Hepatocyte (in vitro differentiated cells): ENCODE measurements around the gene PSMB7. TPM values are rescaled to one million over a fixed set of nuclear protein-coding genes. Genes with fewer than 3 reads are reported as not detected.

ENCODE experiments used
- DNase-seq: peaks from one replicate; pipeline ENCODE4 v3.0.0-alpha.2; 2016; ENCODE audit warnings: low spot score
- H2AFZ ChIP-seq: fragments of 200-600 bp; sonication (generic); 2 replicates; pipeline ENCODE4 v1.6.0; 2016; ENCODE audit warnings: antibody characterized with exemption, mild to moderate bottlenecking
- H3K27ac ChIP-seq: fragments of 200-600 bp; sonication (generic); 2 replicates; pipeline ENCODE4 v1.5.1; 2016; ENCODE audit warnings: mild to moderate bottlenecking
- H3K27me3 ChIP-seq: fragments of 200-600 bp; sonication (generic); 2 replicates; pipeline ENCODE4 v1.6.1; 2016
- H3K36me3 ChIP-seq: fragments of 200-600 bp; sonication (generic); replicated peaks from 2 replicates; pipeline ENCODE4 v1.5.1; 2016; ENCODE audit warnings: low read depth; ENCODE audit not compliant: insufficient read depth
- H3K4me1 ChIP-seq: fragments of 200-600 bp; sonication (generic); 2 replicates; pipeline ENCODE4 v1.5.1; 2016; ENCODE audit warnings: mild to moderate bottlenecking, moderate library complexity; ENCODE audit not compliant: insufficient read depth
- H3K4me2 ChIP-seq: fragments of 200-600 bp; sonication (generic); 2 replicates; pipeline ENCODE4 v1.6.0; 2016
- H3K4me3 ChIP-seq: fragments of 200-600 bp; sonication (generic); 2 replicates; pipeline ENCODE4 v1.5.1; 2016; ENCODE audit warnings: mild to moderate bottlenecking
- H3K79me2 ChIP-seq: fragments of 200-600 bp; sonication (generic); 2 replicates; pipeline ENCODE4 v1.6.0; 2017; ENCODE audit warnings: mild to moderate bottlenecking
- H3K9me2 ChIP-seq: fragments of 200-600 bp; sonication (generic); replicated peaks from 2 replicates; pipeline ENCODE4 v1.6.0; 2017; ENCODE audit warnings: mild to moderate bottlenecking; ENCODE audit not compliant: insufficient read depth
- H3K9me3 ChIP-seq: fragments of 200-600 bp; sonication (generic); 2 replicates; pipeline ENCODE4 v1.5.1; 2016; ENCODE audit warnings: low read depth, mild to moderate bottlenecking
- H4K20me1 ChIP-seq: fragments of 200-600 bp; sonication (generic); 2 replicates; pipeline ENCODE4 v1.6.0; 2016; ENCODE audit warnings: mild to moderate bottlenecking; ENCODE audit not compliant: insufficient read depth, poor library complexity, severe bottlenecking
- EZH2 ChIP-seq: fragments of 200-600 bp; sonication (generic); IDR thresholded peaks from 2 replicates; pipeline ENCODE4 v1.6.1; 2016; ENCODE audit warnings: antibody characterized with exemption, mild to moderate bottlenecking, borderline replicate concordance
- EZH2phosphoT487 ChIP-seq: fragments of 200-600 bp; sonication (generic); IDR thresholded peaks from one replicate; pipeline ENCODE4 v1.6.1; 2018; ENCODE audit warnings: antibody characterized with exemption, mild to moderate bottlenecking, low read depth, moderate library complexity; ENCODE audit not compliant: unreplicated experiment, severe bottlenecking
- WGBS: methylation state at CpG from one replicate; pipeline ENCODE4 v1.1.6; 2016; ENCODE audit warnings: low lambda C conversion rate; ENCODE audit errors: missing lambda C conversion rate; 5-methylcytosine and 5-hydroxymethylcytosine counted together
- polyA plus RNA-seq: library from polyadenylated mRNA; unstranded; fragments of >200 nt; fragmentation: Nextera tagmentation; extraction: Ambion mirVana; gene quantifications from 2 replicates; pipeline ENCODE4 v1.2.1, GENCODE V29; 2016
- total RNA-seq: library from RNA; depleted of rRNA; stranded (reverse); fragments of >200 nt; gene quantifications from 2 replicates; pipeline ENCODE4 v1.2.3, GENCODE V29; 2014
- TF ChIP-seq, protein P1 (sequence below): fragments of 200-600 bp; sonication (generic); IDR thresholded peaks from 2 replicates; pipeline ENCODE4 v1.5.1; 2016; ENCODE audit warnings: antibody characterized with exemption, mild to moderate bottlenecking; ENCODE audit not compliant: poor library complexity

Gene PSMB7
- total and polyA plus RNA-seq, 2 experiments from 2014 or later, result 189 to 197 TPM

- Histone ChIP-seq H3K27ac (no peak overlapping the region), H3K9me3 (no peaks in the 10 kb centered on the region), H3K4me1 (no peaks in the 10 kb centered on the region), H3K9me2 (no peaks in the 10 kb centered on the region), H3K4me2 (no peak overlapping the region), H2AFZ (no peak overlapping the region), H3K79me2 (peaks cover 28% of the 10 kb centered on the region), H3K4me3 (no peak overlapping the region), H4K20me1 (peaks cover 52% of the 10 kb centered on the region), H3K36me3 (no peaks in the 10 kb centered on the region), H3K27me3 (no peaks in the 10 kb centered on the region)
- 90% methylated on average over 15 of the region's 15 CpGs for WGBS
- no peak for DNase-seq
- TF ChIP-seq EZH2phosphoT487, result no peak
- TF ChIP-seq, protein P1, sequence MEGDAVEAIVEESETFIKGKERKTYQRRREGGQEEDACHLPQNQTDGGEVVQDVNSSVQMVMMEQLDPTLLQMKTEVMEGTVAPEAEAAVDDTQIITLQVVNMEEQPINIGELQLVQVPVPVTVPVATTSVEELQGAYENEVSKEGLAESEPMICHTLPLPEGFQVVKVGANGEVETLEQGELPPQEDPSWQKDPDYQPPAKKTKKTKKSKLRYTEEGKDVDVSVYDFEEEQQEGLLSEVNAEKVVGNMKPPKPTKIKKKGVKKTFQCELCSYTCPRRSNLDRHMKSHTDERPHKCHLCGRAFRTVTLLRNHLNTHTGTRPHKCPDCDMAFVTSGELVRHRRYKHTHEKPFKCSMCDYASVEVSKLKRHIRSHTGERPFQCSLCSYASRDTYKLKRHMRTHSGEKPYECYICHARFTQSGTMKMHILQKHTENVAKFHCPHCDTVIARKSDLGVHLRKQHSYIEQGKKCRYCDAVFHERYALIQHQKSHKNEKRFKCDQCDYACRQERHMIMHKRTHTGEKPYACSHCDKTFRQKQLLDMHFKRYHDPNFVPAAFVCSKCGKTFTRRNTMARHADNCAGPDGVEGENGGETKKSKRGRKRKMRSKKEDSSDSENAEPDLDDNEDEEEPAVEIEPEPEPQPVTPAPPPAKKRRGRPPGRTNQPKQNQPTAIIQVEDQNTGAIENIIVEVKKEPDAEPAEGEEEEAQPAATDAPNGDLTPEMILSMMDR, result no peak
- TF ChIP-seq EZH2, result no peak
Measured at GRCh38 chr9:124355941-124356744, 59.1 kb downstream of the PSMB7 start.

DNA sequence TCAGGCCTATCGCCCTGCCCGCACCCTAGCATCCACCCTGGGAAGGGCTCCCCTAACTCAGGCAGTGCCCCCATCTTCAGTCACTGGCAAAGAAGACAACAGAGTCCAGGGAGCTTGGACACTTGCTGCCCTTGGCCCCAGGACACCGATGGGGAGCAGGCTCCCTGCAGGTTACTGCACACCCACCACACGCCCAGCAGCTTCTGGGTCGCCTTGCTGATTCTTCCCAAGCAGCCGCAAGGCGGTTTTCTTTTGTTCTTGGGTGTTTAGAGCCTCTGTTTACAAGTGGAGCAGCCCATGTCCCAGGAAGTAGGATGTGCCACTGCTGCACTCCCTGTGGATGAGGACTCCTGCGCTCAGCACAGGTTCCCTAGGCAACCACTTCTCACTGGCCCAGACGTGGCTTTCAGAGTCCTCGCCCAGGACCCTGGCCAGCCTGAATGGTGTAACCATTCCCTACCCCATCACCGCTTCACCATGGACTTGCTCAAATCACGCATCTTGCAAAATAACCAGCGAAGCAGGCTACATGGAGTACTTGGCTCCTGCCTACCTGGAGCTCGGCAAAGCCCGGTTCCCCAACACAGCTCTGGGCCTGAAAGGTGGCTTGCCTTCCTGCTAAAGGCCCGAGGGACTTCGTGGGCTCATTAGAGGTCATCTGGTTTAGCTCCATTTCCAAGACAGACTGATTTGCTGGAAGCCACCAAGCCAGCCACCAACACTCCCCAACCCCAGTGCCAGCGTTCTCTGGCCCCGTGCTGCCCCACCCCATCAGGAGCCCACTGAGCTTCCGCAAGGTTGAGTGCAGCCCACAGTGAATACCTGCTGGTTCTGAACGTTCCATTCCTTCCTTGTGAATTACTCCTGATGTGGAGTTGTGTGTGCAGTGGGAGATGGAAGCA is 60.0 kb downstream of the PSMB7 start:
- no peak for DNase-seq
- Histone ChIP-seq H3K27me3 (no peaks in the 10 kb centered on the region), H3K4me2 (no peak overlapping the region), H3K9me3 (no peaks in the 10 kb centered on the region), H3K4me3 (no peak overlapping the region), H2AFZ (no peak overlapping the region), H4K20me1 (peaks cover 46% of the 10 kb centered on the region), H3K79me2 (peaks cover 22% of the 10 kb centered on the region), H3K27ac (no peak overlapping the region), H3K9me2 (no peaks in the 10 kb centered on the region), H3K36me3 (no peaks in the 10 kb centered on the region), H3K4me1 (no peaks in the 10 kb centered on the region)
- 94% methylated on average over 21 of the region's 21 CpGs for WGBS
- TF ChIP-seq EZH2, result no peak
- TF ChIP-seq EZH2phosphoT487, result no peak
- TF ChIP-seq, protein P1, result no peak

DNA sequence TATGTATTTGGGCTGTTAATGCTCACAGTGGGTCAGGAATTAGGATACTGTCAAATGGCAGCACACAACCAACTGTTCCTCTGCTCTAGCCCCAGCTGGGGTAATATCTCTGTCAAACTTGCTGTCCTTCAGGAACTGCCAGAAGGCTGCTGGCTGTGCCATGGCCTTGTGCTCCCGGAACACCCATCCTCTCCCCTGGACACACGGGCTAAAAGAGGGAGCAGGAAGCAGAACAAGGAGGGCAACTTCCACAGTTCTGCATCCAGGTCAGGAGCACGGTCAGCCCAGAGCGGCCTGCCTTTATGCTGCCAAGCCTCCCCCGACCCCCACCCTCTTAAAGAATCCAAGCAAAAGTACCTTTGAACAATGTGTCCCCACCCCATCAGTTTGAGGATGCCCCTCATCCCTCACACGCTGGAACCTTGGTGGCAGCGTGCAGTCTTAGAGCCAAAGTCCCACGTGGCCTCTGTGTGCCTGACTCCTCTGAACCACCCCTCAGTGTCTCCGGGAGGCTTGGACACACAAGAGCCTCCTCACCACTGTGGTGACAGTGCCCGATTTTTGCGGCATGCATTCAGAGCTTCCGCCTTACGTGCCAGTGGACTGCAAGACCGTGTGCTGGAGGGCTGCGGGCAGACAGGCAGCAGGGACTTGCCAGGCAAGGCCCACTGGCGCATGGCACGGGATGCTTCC is 60.8 kb downstream of the PSMB7 start:
- Histone ChIP-seq H4K20me1 (peaks cover 39% of the 10 kb centered on the region), H3K9me3 (no peaks in the 10 kb centered on the region), H3K36me3 (no peaks in the 10 kb centered on the region), H3K79me2 (peaks cover 15% of the 10 kb centered on the region), H3K9me2 (no peaks in the 10 kb centered on the region), H3K4me3 (no peak overlapping the region), H3K4me2 (no peak overlapping the region), H2AFZ (no peak overlapping the region), H3K27me3 (no peaks in the 10 kb centered on the region), H3K27ac (no peak overlapping the region), H3K4me1 (no peaks in the 10 kb centered on the region)
- no peak for TF ChIP-seq EZH2phosphoT487
- TF ChIP-seq, protein P1, result no peak
- TF ChIP-seq EZH2, result no peak
- DNase-seq, result no peak
- WGBS, result 97% methylated on average over 17 of the region's 17 CpGs
